ENCODE measurements around the gene KIAA1958.
A peak's percentile ranks its signal among the peaks of the same experiment; 100 is the strongest.

The KIAA1958 gene

DNA sequence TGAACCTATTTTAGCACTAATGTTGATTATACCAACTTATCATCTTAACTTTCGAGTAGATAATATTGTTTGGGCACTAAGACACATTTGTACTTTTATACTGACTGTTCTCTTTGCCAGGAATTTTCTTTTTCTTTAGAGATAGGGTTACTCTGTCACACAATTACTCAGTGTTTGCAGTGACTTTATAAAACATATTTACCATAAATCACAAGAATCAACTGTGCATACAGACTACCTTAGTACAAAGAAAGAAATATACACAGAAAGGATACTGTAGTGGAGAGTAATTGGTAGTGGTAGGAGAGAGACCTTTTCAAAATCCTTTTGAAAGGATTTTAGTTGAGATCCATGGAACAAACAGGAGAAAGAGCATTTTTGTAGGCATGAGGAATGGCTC lies 40.3 kb downstream of the KIAA1958 start:
- DNase-seq (ENCODE audit: insufficient read length, low spot score), result no peak
- FAIRE-seq, result no peak

DNA sequence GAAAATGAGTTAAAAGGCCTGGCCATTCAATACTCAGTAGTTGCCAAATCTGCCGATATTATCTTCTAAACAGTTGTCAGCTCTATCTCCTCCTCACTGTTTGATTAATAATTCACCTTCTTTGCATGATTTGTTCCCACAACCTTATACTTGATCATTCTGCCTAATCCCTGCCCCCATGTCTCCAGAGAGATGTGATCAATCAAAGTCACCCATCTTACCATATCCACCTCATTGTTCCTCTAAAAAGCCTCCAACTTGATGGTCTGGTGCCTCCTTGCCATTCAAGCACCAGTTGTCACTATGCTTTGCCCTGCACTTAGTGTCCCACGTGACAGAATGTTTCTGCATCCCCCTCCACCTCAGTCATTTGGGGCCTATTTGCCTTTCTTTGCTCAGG lies 41.3 kb downstream of the KIAA1958 start:
- DNase-seq (ENCODE audit: insufficient read length, low spot score), result no peak
- no peak for FAIRE-seq

DNA sequence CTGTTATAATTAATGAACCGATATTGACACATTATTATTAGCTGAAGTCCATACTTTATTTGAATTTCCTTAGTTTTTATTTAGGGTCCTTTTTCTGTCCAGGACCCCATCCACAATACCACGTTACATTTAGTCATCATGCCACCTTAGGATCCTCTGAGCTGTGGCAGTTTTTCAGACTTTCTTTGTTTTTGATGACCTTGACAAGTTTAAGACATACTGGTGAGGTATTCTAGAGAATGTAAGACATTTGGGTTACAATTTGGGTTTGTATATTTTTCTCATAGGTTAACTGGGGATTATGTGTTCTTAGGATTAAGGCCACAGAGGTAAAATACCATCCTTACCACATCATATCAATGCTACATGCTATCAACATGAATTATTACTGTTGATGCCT lies 42.7 kb downstream of the KIAA1958 start:
- FAIRE-seq (no peak), DNase-seq (ENCODE audit: insufficient read length, low spot score) (no peak)

DNA sequence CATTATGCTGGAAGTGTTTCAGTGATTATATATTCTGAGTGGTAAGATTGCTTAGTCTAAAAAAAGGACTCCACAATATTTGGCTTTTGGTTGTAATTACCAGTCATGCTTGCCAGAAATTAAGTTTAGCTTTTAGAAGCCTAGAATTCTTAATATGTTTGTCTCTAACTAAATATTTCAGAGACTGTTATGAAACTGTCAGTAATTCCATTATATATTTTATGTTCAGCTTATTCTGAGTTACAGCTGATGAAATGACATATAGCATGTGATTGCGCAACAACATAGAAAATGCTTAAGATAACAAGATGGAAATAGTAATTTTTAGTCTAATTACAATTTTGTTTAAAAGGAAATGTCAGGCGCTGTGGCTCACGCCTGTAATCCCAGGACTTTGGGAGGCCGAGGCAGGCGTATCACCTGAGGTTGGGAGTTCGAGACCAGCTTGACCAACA lies 44.2 kb downstream of the KIAA1958 start:
- DNase-seq (ENCODE audit: insufficient read length, low spot score) (no peak), FAIRE-seq (no peak)

DNA sequence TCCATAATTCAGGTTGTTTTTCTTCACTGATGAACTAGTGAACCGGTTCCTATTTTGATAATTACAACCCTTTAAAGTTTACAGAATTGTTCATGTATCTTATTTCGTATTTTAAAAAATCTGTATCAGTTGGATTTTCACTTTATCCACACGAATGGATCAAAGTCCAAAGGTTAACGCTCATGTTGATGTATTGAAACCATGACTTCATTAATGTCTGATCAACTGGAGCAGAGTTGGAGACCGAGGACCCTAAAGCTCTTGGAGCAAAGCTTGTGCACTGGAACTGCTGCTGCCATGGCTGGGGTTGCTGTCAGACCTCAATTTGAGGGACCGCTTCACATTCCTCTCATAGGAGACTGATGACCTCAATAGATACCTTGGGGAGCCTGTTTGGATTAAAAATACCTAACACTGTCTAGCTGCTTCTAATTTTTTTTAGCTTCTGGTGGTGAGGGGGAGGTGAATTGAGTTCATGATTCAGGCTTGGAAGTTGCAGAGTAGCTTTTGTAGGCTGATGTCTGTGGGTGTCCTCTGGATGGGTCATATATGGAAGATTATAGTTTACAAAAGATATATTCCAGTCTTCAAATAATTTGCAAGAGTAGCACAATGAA lies 45.1 kb downstream of the KIAA1958 start:
- DNase-seq (ENCODE audit: insufficient read length, low spot score) (no peak), FAIRE-seq (no peak)

DNA sequence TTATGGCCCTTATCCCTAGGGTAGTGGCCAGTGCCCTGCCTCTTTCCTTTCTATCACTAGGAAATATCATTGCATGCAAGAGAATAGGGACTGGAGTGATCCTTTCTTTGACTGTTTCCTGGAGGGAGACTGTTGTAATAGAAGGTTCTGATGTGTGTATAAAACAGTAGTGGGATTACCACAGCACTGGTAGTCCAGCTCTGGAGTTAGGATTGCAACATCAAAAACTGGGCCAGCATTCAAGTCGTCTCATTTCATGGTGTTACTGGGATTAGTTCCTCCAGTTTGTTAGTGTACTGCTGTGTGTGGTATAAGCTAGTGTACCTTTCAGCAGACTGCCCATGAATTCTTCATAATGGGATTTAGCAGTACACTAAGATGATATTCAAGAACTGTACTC lies 45.8 kb downstream of the KIAA1958 start:
- FAIRE-seq (no peak), DNase-seq (ENCODE audit: insufficient read length, low spot score) (no peak)

DNA sequence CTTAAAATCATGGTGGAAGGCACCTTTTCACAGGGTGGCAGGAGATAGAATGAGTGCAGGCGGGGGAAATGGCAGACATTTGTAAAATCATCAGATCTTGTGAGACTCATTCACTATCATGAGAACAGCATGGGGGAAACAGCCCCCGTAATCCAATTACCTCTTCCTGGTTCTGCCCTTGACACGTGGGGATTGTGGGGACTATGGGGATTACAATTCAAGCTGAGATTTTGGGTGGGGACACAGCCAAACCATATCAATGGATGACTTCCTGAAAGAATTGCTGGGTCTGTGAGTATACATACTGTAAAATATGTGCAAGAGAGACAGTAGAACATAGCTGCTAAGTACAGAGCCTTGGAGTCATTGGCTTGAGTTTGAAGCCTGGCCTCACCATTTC lies 47.0 kb downstream of the KIAA1958 start:
- FAIRE-seq (no peak), DNase-seq (ENCODE audit: insufficient read length, low spot score) (no peak)

DNA sequence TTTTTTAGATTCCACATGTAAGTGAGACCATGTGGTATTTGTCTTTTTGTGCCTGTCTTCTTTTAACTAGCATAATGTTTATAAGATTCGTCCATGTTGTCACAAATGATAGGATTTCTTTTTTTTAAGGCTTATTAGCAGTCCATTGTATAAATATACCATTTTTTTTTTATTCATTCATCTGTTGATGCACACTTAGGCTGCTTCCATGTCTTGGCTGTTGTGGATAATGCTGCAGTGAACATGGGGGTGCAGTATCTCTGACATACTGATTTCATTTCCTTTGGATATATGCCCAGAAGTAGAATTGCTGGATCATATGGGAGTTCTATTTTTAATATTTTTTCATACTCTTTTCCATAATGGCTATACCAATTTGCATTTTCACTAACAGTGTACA lies 48.7 kb downstream of the KIAA1958 start:
- no peak for DNase-seq (ENCODE audit: insufficient read length, low spot score)
- no peak for FAIRE-seq

DNA sequence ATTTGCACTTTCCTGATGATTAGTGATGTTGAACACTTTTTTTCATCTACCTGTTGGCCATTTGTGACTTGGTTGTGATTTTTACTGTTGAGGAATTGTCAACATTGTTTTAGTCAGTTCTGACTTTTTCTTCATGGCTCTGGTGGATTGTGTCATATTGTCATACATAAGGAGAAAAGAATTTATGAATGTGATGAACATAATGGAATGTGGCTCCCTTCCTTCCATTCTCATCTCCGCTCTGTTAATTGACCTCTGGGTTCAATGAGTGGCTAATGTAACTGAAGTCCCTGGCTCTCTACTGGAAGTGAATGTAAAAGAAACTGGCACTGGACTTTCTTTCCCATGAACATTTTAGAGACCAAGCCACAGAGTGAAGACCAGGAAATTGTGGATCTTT lies 49.2 kb downstream of the KIAA1958 start:
- DNase-seq (ENCODE audit: insufficient read length, low spot score) (no peak), FAIRE-seq (no peak)

DNA sequence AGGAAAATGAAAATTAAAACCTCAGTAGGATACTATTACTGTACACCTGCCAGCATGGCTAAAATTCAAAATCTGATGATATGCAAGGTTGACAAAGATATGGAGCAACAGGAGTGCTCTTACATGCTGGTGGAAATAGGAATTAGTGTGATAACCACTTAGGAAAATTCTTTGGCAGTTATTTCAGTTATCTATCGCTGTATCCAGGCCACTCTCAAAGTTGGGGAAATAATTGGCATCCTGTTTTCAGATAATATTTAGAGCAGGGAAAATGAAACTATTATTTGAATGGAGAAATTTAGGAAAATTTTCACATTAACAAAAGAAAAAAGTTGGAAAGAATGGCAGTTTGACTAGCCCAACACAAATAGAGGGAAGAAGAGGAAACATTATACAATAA lies 50.9 kb downstream of the KIAA1958 start:
- FAIRE-seq (no peak), DNase-seq (ENCODE audit: insufficient read length, low spot score) (no peak)

DNA sequence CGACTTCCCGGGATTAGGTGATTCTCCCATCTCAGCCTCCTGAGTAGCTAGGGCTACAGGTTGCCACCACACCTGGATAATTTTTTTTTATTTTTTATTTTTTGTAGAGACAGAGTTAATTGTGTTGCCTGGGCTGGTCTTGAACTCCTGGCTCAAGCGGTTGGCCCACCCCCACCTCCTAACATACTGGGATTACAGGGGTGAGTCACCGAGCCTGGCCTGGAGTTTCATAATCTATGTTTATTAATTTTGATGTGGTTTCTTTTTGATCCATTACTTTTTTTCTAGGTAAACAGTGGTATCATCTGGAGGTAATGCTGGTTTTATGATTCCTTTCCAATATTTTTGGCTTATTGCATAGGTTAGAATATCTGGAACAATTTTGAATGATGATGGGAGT lies 54.2 kb downstream of the KIAA1958 start:
- FAIRE-seq (no peak), DNase-seq (ENCODE audit: insufficient read length, low spot score) (no peak)

DNA sequence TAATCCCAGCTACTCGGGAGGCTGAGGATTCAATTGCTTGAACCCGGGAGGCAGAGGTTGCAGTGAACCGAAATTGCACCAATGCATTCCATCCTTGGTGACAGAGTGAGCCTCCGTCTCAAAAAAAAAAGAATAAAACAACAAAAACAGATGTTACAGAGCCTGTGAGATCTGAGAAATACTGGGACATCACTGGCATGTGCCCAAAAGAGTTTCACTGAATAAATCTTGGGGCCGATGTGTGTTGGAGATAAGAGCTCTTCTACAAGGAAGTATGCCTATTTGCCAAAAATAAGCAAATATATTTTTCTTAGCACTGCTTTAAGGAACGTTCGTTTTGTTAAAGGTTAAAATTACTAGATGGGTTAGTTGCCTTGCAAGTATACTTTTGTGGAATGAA lies 55.1 kb downstream of the KIAA1958 start:
- DNase-seq (ENCODE audit: insufficient read length, low spot score), result no peak
- no peak for FAIRE-seq

DNA sequence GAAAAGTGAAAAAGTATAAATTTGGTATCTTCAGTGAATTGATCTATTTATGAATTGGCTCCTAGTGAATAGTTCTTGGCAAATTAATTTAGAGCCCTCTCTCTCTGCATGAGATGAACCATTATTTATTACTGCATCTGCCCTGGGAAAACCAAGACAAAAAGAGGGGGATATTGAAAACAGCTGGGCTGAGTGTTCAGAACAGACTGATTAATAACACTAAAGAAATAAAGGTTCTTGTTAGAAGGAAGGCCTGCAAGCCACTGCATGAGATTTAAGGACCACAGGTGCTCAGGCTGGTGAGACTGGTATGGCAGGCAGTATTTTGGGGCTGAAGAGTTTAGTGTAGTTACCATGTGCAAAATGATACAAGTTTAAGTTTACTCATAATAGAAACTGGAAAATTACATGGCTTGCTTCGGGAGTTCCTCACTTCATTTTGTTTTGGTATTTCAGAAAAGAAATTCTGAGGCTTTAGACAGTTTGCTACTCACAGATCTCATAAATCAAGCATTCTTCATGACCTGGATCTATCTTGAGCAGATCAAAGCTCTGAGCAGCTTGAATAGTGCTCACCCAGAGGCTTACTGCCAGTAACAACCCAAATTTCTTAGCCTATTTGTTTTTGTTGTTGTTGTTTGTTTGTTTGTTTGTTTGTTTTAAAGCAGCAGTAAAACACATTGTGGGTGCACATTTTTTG lies 56.1 kb downstream of the KIAA1958 start:
- DNase-seq (ENCODE audit: insufficient read length, low spot score) (no peak), FAIRE-seq (no peak)

DNA sequence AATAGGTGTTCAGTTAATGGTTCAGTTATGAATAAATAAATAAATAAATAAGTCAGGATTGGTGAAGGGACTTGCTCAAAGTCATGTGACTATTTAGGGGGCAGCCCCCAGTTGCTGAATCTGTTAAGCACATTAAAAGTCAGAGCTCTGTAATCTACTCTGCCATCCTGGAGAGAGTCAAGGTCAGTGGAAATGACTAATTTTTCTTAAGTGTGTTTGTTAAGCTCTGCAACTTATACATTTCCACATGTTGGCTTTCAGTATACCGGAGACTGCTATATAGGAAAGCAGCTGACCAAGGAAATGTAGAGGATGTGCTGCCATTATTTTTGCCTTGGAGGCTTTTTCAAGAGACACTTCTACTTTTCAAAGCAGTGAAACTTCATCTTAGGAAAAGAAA lies 57.9 kb downstream of the KIAA1958 start:
- no peak for DNase-seq (ENCODE audit: insufficient read length, low spot score)
- FAIRE-seq, result no peak

DNA sequence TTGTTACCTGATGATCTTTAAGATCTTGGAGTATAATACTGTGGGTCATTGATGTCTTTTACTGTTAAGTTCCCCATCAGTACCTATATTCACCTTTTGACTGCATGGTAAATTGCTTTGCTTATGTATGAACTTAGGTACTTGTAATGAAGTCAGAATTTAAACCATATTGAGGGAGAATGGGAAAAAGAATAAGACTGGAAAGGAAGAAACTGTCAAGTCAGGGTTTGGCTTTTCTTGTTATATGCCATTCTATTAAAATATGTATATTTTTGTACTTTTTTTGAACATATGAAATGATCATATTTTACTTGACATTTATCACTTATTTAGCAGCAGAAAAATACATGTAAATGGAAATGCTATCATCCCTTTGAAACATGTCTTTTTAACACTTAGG lies 58.6 kb downstream of the KIAA1958 start:
- FAIRE-seq (no peak), DNase-seq (ENCODE audit: insufficient read length, low spot score) (no peak)

DNA sequence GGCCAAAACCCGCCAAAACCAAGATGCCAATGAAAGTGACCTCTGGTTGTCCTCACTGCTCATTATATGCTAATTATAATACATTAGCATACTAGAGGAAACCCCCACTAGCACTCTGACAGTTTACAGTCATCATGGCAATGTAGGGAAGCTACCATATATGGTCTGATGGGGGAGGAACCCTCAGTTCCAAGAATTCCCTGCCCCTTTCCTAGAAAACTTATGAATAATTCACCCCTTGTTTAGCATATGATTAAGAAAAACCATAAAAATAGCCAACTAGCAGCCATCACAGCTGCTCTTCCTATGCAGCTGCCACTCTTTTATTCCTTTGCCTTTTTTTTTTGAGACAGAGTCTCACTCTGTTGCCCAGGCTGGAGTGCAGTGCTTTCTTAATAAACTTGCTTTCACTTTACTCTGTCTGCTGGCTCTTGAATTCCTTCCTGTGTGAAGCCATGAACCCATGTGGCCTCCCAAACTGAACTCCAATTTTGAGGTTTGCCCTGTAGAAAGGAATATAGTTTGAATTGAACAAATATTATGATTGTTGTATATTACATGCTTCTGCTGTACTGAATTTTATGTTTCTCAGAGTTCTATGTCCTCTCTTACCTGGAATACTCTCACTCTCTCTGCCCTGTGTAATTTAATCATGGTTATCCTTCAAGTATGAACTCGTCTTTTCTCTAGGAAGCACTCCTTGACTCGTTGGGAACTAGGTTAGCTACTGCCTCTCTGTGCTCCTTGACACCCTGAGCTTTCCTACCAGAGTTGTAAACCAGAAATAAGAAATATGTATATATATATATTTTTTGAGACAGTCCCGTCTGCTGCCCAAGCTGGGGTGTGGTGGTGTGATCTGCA lies 59.8 kb downstream of the KIAA1958 start:
- DNase-seq (ENCODE audit: insufficient read length, low spot score), result no peak
- no peak for FAIRE-seq

DNA sequence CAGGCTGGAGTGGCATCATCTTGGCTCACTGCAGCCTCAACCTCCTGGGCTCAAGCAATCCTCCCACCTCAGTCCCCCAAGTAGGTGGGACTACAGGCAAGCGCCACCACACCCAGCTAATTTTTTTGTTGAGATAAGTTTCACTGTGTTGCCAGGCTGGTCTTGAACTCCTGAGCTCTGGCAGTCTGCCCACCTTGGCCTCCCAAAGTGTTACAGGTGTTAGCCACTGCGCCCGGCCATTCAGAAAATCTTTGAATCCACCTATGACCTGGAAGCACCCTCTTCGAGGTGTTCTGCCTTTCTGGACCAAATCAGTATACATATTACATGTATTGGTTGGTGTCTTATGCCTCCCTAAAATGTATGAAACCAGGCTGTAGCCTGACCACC lies 61.4 kb downstream of the KIAA1958 start:
- FAIRE-seq, result no peak

DNA sequence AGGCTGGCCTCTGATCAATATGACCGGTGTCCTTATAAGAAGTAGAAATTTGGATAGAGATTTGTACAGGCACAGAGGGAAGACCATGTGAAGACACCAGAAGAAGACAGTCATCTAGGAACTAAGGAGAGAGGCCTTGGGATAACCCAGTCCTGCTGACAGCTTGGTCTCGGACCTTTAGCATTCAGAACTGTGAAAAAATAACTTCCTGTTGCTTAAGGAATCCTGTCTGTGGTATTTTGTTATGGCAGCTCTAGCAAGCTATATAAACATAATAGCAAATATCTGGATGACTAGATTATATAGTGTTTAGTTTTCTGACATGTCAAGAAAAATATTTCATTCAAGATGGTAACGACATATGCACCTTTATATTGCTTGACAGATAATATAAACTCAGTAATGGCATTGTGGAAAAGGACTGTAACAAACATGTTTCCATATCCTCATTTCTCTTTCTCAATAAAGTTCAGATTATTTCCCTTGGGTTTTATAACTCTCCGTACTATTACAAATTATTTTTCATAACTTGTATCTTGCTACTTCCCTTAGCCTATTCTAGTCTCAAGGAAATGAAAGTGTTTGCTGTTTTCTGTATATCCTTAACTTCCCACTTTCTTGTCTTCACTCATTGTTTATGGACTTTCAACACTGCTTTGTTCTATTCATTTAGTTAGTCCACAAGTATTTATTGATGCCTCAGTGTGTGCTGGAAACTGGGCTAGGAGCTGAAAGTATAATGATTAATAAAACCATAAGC lies 62.4 kb downstream of the KIAA1958 start:
- FAIRE-seq, result peak; percentile 39
- DNase-seq (ENCODE audit: insufficient read length, low spot score), result no peak

More for the DNA sequence above, 61.4 kb downstream of the KIAA1958 start:
- DNase-seq (ENCODE audit: insufficient read length, low spot score), result no peak

DNA sequence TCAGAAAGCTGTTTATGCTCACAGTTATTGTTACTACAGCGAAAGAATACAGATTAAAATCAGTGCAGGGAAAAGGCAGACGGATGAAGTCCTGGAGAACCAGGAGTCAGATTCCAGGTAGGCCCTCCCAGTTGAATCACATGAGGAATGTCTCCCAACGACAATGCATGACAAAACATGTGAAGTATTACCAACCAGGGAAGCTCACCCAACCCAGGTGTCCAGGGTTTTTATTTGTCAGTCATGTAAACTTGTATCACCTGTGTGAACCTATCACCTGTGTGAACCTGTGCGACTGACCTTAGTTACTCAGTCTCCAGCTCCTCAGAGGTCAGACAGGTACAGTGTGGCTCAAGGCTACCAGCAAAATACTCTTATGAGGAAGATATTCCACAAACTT lies 63.9 kb downstream of the KIAA1958 start:
- no peak for DNase-seq (ENCODE audit: insufficient read length, low spot score)

DNA sequence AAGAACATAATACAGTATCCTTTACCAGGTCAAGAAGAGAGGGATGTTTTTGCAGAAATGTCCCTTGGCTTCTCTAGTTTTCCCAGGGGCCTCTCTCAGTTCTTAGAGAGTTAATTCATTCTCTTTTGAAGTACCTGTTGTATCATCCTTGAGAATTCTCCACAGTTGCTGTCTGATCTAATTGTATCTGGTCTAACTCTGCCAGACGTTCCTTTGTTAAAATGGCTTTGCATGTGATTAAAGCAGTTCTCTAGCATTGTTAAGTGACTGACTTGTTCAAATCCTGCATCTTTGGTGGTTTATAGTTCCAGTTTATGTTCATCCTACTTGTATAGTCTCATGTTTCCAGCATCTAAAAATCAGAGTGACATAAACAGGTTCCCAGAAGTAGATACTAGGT lies 65.0 kb downstream of the KIAA1958 start:
- FAIRE-seq (no peak), DNase-seq (ENCODE audit: insufficient read length, low spot score) (no peak)

More for the DNA sequence above, 63.9 kb downstream of the KIAA1958 start:
- no peak for FAIRE-seq
